ENCODE results near the gene ANGEL1. TPM values are rescaled to one million over a fixed set of nuclear protein-coding genes. Genes with fewer than 3 reads are reported as not detected.

The ANGEL1 gene
- total RNA-seq, 1 donor from 2014 or later, result 22.6 TPM

- no peak for TF ChIP-seq CTCF (IDR thresholded peaks at IDR 0.05; ENCODE audit: unreplicated experiment)
- H3K27me3 Mint-ChIP-seq (ENCODE audit: unreplicated experiment), result peaks cover 2% of the 10 kb centered on the region
- H3K36me3 Mint-ChIP-seq (ENCODE audit: low read depth, unreplicated experiment), result peaks cover 19% of the 10 kb centered on the region
- no peak for DNase-seq (ENCODE audit: low spot score)
- peak overlapping the region; percentile 97 for H3K4me3 Mint-ChIP-seq (ENCODE audit: unreplicated experiment)
- H3K4me1 Mint-ChIP-seq (ENCODE audit: unreplicated experiment), result peaks cover 20% of the 10 kb centered on the region
- no peaks in the 10 kb centered on the region for H3K9me3 Mint-ChIP-seq (ENCODE audit: unreplicated experiment)
- H3K27ac Mint-ChIP-seq (ENCODE audit: unreplicated experiment), result no peak overlapping the region
These were observed 1.1 kb downstream of the ANGEL1 start for GRCh38 chr14:76811561-76811960.

- Mint-ChIP-seq H3K36me3 (ENCODE audit: low read depth, unreplicated experiment) (peaks cover 19% of the 10 kb centered on the region), H3K4me1 (ENCODE audit: unreplicated experiment) (peaks cover 20% of the 10 kb centered on the region), H3K9me3 (ENCODE audit: unreplicated experiment) (no peaks in the 10 kb centered on the region), H3K27me3 (ENCODE audit: unreplicated experiment) (peaks cover 2% of the 10 kb centered on the region), H3K4me3 (ENCODE audit: unreplicated experiment) (peak overlapping the region; percentile 97), H3K27ac (ENCODE audit: unreplicated experiment) (peak overlapping the region; percentile 31)
- peak; percentile 17 for DNase-seq (ENCODE audit: low spot score)
- TF ChIP-seq CTCF (IDR thresholded peaks at IDR 0.05; ENCODE audit: unreplicated experiment), result no peak
These were observed 1.7 kb downstream of the ANGEL1 start for GRCh38 chr14:76810953-76811400.

- no peak overlapping the region for H3K27ac Mint-ChIP-seq (ENCODE audit: unreplicated experiment)
- no peak for DNase-seq (ENCODE audit: low spot score)
- H3K4me1 Mint-ChIP-seq (ENCODE audit: unreplicated experiment), result peaks cover 20% of the 10 kb centered on the region
- peaks cover 2% of the 10 kb centered on the region for H3K27me3 Mint-ChIP-seq (ENCODE audit: unreplicated experiment)
- no peak overlapping the region for H3K4me3 Mint-ChIP-seq (ENCODE audit: unreplicated experiment)
- no peaks in the 10 kb centered on the region for H3K9me3 Mint-ChIP-seq (ENCODE audit: unreplicated experiment)
- peaks cover 19% of the 10 kb centered on the region for H3K36me3 Mint-ChIP-seq (ENCODE audit: low read depth, unreplicated experiment)
- TF ChIP-seq CTCF (IDR thresholded peaks at IDR 0.05; ENCODE audit: unreplicated experiment), result no peak
These were observed 2.2 kb downstream of the ANGEL1 start for GRCh38 chr14:76810525-76810924.

- no peaks in the 10 kb centered on the region for H3K9me3 Mint-ChIP-seq (ENCODE audit: unreplicated experiment)
- H3K27ac Mint-ChIP-seq (ENCODE audit: unreplicated experiment), result no peak overlapping the region
- peaks cover 2% of the 10 kb centered on the region for H3K27me3 Mint-ChIP-seq (ENCODE audit: unreplicated experiment)
- TF ChIP-seq CTCF (IDR thresholded peaks at IDR 0.05; ENCODE audit: unreplicated experiment), result no peak
- H3K4me3 Mint-ChIP-seq (ENCODE audit: unreplicated experiment), result no peak overlapping the region
- peaks cover 20% of the 10 kb centered on the region for H3K36me3 Mint-ChIP-seq (ENCODE audit: low read depth, unreplicated experiment)
- H3K4me1 Mint-ChIP-seq (ENCODE audit: unreplicated experiment), result peaks cover 23% of the 10 kb centered on the region
- no peak for DNase-seq (ENCODE audit: low spot score)
These were observed 3.7 kb downstream of the ANGEL1 start for GRCh38 chr14:76808990-76809389.

GRCh38 chr14:76808011-76808410 lies 4.7 kb downstream of the ANGEL1 start:
- no peaks in the 10 kb centered on the region for H3K9me3 Mint-ChIP-seq (ENCODE audit: unreplicated experiment)
- H3K27me3 Mint-ChIP-seq (ENCODE audit: unreplicated experiment), result peaks cover under 1% of the 10 kb centered on the region
- TF ChIP-seq CTCF (IDR thresholded peaks at IDR 0.05; ENCODE audit: unreplicated experiment), result no peak
- no peak for DNase-seq (ENCODE audit: low spot score)
- H3K4me1 Mint-ChIP-seq (ENCODE audit: unreplicated experiment), result peaks cover 30% of the 10 kb centered on the region
- no peak overlapping the region for H3K27ac Mint-ChIP-seq (ENCODE audit: unreplicated experiment)
- peaks cover 30% of the 10 kb centered on the region for H3K36me3 Mint-ChIP-seq (ENCODE audit: low read depth, unreplicated experiment)
- H3K4me3 Mint-ChIP-seq (ENCODE audit: unreplicated experiment), result no peak overlapping the region
